ENCODE measurements around the gene NKAIN2. TPM values are rescaled to one million over a fixed set of nuclear protein-coding genes. Genes with fewer than 3 reads are reported as not detected.

NKAIN2 gene
- total and polyA plus RNA-seq, 2 donors (not counting 3 experiments of a cell fraction or from before 2014, with no cell fraction given), result 0.03 TPM; not detected in 1

- ChIA-PET POLR2A (no interaction called here), CTCF (no interaction called here)
- Histone ChIP-seq H3K36me3 (ENCODE audit: control insufficient read depth in 2 of 2, extremely low read depth in 1 of 2, insufficient read depth in 2 of 2, low read length in 2 of 2) (no peaks in the 10 kb centered on the region), H3K4me1 (ENCODE audit: control insufficient read depth, extremely low read depth, insufficient read depth, low read length) (peaks cover 5% of the 10 kb centered on the region), H4K20me1 (replicated peaks; ENCODE audit: control insufficient read depth, extremely low read depth, insufficient read depth, low read length) (no peaks in the 10 kb centered on the region), H3K9me3 (replicated peaks; ENCODE audit: control insufficient read depth, insufficient read depth, low read length) (no peaks in the 10 kb centered on the region), H3K27me3 (ENCODE audit: control insufficient read depth in 2 of 2, insufficient read depth in 2 of 2, low read length in 2 of 2) (no peaks in the 10 kb centered on the region), H3K9me1 (replicated peaks; ENCODE audit: control insufficient read depth, extremely low read depth, insufficient read depth, low read length) (no peaks in the 10 kb centered on the region), H3K4me2 (ENCODE audit: insufficient read depth, low read length) (no peak overlapping the region), H3K9ac (replicated peaks; ENCODE audit: extremely low read depth, insufficient read depth, low read length) (no peak overlapping the region), H3K79me2 (ENCODE audit: control insufficient read depth, insufficient read depth, low read length) (no peaks in the 10 kb centered on the region), H2AFZ (ENCODE audit: low read depth, low read length) (no peak overlapping the region), H3K27ac (ENCODE audit: insufficient read depth, low read depth, low read length) (no peak overlapping the region), H3K4me3 (replicated peaks in 1 of 3; ENCODE audit: insufficient read depth in 1 of 3, low read depth in 1 of 3, low read length in 3 of 3) (no peak overlapping the region)
- DNase-seq (ENCODE audit: low read depth, low spot score) (no peak), FAIRE-seq (no peak)
- dilution Hi-C loops (cut with MboI; ENCODE audit: extremely low pct_ligation_motif_present, low sequenced_read_pairs), result no loop called here
- TF ChIP-seq GATA2 (IDR thresholded peaks at IDR 0.05; ENCODE audit: insufficient read depth, insufficient read length, low read depth, low read length) (no peak), JUN (IDR thresholded peaks at IDR 0.05; ENCODE audit: borderline replicate concordance, insufficient read depth, insufficient read length, low read depth) (no peak), EZH2 (IDR thresholded peaks at IDR 0.05; ENCODE audit: borderline replicate concordance, low read depth, low read length, severe bottlenecking) (no peak), POLR2AphosphoS5 (IDR thresholded peaks at IDR 0.05; ENCODE audit: insufficient read depth, low read depth, low read length) (no peak), MYC (IDR thresholded peaks at IDR 0.05; ENCODE audit: low read depth, low read length) (no peak), CTCF (IDR thresholded peaks at IDR 0.05; ENCODE audit: extremely low read depth in 1 of 2, insufficient read depth in 1 of 2, low read depth in 1 of 2, low read length in 2 of 2) (no peak), MAX (IDR thresholded peaks at IDR 0.05; ENCODE audit: insufficient read depth, insufficient read length) (no peak), FOS (IDR thresholded peaks at IDR 0.05; ENCODE audit: borderline replicate concordance, insufficient read depth, low read length) (no peak)
- intact Hi-C loops (cut with micrococcal nuclease), result no loop called here
- BruUV-seq (replicated peaks), result no TSS peak
Measured at GRCh38 chr6:123875784-123876183, 72.1 kb downstream of the NKAIN2 start.
